ENCODE measurements around the gene PAGE2. TPM values are rescaled to one million over a fixed set of nuclear protein-coding genes. Genes with fewer than 3 reads are reported as not detected.

Gene PAGE2
- total RNA-seq, 1 experiment from 2014 or later, result not detected

Other genes starting within 250 kb of the PAGE2 start
- 0.25 TPM for gene TRO, start 168.2 kb upstream of the PAGE2 start, total RNA-seq (2021; ENCODE audit: unreplicated experiment)
- gene PFKFB1, start 94.8 kb upstream of the PAGE2 start, total RNA-seq (2021; ENCODE audit: unreplicated experiment), result 0.81 TPM
- gene APEX2, start 88.7 kb upstream of the PAGE2 start, total RNA-seq (2021; ENCODE audit: unreplicated experiment), result 28.2 TPM
- gene ALAS2, start 58.0 kb upstream of the PAGE2 start, total RNA-seq (2021; ENCODE audit: unreplicated experiment), result not detected
- gene PAGE2B, start 14.0 kb upstream of the PAGE2 start, total RNA-seq (2021; ENCODE audit: unreplicated experiment), result not detected
- not detected for gene PAGE5, start 131.3 kb downstream of the PAGE2 start, total RNA-seq (2021; ENCODE audit: unreplicated experiment)
- not detected for gene PAGE3, start 175.9 kb downstream of the PAGE2 start, total RNA-seq (2021; ENCODE audit: unreplicated experiment)